ENCODE measurements around the gene IFNGR1.

DNA sequence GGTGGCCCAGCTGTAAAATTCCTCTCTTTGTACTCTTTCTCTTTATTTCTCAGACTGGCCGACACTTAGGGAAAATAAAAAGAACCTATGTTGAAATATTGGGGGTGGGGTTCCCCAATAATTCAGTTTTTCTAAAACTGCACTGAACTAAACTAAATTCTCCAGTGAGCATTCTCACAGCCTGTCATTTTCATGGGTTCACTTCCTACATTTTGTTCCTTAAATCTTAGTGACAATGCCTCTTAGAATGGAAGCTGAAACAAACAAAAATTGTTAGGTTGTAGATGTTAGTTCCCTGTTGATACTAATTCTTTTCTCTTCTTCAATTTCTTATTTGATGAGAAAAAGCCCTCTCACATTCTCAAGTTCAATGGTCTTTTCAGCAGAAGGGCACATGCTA, 35.8 kb upstream of the IFNGR1 start:
- no peak for TF ChIP-seq EZH2phosphoT487 (IDR thresholded peaks at IDR 0.05; ENCODE audit: low read depth, severe bottlenecking, unreplicated experiment)
- no peak for TF ChIP-seq CTCF (IDR thresholded peaks at IDR 0.05; ENCODE audit: poor library complexity)
- TF ChIP-seq EZH2 (IDR thresholded peaks at IDR 0.05; ENCODE audit: borderline replicate concordance) = no peak
